Activated CD4-positive, alpha-beta T cell treated with anti-CD3 and anti-CD28 coated beads for 24 hours (primary cell): ENCODE data around the gene OGA.

ENCODE experiments used
- DNase-seq, 2 donors: peaks; one replicate each; pipeline ENCODE4 v3.0.0-alpha.2; 2020; ENCODE audit warnings: low read depth in 2 of 2

The OGA gene

DNA sequence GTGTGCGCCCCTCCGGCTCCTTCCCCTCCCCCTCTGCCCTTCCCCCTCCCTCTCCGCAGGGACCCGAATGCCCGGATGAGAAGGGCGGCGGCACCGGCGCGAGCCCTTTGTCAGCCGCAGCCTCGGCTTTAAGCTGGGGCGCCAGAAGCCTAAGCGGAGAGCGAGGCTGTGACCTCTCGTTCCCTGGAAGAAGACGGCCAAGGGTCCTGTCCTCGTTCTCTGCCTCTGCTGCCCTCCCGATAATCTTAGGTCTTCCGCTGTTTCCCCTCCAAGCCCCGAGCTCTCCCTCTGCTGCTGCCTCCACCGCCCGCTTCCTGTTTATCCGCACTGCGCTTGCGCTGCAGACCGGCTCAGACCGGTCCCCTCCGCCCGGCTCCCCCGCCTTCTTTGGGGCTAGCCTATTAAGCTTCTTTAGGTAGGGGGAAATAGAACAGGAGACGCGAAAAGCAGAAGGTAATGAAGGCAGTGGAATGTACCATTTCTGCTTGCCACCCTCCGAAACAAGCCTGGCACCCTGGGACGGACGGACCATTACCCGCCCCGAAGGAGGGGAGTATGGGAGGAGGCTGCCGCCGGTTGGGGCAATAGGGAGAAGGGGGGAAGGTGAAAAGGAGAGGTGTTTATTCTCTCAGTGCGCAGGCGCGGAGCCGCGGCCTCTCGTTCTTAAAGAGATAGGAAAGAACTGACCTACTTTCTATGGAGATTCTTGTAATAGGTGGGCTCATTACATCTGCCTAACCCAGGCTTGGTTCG is at the start of gene OGA:
TSS of gene OGA (minus strand) at position 326 of the 753 bp plus-strand sequence. CDS start 422 bp downstream, outside the sequence.
- DNase-seq = peak; percentile 92 to 96

DNA sequence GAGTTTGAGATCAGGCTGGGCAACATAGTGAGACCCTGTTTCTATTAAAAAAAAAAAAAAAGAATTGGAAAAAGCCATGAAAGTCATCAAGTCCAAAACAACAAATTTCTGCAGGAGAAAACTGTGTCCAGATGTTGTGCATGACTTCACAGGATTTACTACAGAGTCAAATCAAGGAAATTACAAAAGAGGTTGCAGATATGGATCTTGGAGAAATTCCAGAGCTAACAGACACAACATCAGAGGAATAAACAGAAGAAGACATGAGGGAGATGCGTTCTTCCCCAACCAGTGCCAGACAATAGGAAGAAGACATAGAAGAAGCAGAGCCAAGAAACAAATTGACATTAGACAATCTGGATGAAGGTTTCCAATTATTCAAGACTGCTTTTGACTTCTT is 49.7 kb upstream of the OGA start:
- no peak for DNase-seq

DNA sequence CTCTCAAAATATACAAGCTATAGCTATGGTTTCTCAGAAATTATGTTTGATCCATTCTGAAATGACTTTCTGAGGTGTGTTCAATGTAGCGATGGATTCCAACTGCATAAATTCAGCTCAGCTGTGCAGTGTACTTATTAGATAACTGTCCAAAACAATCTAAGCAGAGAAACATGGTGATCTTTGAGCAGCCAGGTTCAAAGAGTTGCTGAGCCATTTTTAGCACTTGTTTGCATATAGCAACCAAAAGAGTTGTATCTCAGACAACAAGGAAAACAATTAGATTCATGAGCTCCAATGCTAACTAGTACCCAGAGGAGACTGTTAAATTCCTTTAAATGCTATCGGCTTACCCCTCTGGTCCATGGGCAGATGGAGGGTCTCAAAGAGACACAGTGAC is 41.3 kb upstream of the OGA start:
- DNase-seq = no peak

DNA sequence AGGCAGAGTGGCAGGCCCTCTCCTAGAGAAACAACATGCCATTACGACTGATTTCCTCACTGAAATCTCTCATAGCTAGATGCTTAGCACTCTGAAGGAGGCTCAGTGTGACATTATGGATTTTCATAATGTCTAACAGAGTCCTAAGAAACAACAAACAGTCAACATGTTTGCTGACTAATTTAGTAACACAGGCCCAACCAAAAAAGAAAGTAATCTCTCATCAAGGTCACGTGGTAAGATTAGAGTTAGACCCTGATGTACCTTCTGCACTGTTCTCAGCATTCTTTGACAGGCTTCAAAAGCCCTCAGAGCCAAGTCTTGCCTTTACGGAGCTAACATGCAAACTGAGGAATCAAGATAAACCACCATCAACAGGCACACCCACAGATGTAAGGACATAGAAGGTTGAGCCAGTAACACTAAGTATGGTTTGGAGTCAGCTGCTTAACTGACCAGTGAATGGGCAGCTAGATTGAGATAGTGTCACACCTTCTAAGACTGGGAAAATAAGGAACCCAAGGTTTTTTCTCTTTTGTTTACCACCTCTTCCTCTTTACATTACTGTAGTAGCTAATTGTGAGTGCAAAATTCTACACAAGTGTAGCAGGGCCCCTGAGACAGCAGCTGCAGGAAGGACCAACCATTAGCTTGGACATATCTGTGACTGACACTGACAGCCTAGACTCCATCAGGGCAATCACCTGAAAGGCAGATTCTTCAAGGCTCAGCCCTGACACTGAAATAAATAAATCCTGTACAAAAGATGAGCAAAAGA is 40.7 kb upstream of the OGA start:
- no peak for DNase-seq

DNA sequence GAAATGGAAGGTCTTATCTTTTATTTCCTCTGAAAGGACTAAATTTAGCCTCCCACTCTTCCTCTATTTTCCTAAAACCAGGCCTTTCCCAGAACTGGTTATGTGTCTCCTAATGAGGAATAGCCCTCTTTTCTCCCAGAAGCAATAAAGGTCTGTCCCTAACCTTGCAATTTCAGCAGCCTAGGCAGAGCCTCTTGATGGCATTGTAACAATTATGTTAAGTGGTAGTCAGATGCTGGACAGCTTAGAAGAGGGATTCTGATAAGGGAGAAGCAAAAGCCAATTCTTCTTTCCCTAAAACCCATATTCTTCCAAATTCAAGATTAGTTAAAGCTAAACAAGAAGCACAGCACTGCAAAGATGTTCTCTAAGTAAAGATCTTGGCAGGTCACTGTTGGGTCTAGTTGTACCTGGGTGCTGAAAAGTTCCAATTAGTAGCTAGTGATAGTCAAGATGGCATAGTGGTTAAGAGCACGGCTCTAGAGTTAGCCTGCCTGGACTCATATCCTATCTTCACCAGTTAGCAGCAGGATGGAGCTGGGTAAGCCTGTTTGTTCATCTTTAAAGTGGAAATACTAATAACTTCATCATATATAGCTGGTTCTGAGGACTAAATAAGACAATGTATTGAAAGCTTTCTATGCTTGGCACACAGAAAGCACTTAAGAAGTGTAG is 39.7 kb upstream of the OGA start:
- no peak for DNase-seq

DNA sequence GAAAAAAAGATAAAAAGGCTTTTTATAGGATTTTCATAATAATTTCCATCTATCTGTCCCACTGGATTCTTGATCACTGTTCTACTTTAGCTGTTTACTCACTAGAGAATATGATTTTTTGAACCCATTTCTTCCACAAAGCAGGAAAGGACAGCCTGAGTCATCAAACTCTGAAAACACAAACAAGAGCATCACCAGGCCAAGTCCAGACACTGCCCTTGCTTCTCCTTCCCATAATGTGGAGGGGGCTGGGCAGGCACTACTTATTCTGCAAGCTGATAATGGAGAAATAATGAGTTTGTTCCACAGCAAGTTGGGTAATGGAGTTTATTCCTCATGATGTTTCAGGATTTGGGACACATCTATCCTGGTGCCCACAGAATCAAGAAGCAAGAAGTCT is 38.4 kb upstream of the OGA start:
- DNase-seq = no peak

DNA sequence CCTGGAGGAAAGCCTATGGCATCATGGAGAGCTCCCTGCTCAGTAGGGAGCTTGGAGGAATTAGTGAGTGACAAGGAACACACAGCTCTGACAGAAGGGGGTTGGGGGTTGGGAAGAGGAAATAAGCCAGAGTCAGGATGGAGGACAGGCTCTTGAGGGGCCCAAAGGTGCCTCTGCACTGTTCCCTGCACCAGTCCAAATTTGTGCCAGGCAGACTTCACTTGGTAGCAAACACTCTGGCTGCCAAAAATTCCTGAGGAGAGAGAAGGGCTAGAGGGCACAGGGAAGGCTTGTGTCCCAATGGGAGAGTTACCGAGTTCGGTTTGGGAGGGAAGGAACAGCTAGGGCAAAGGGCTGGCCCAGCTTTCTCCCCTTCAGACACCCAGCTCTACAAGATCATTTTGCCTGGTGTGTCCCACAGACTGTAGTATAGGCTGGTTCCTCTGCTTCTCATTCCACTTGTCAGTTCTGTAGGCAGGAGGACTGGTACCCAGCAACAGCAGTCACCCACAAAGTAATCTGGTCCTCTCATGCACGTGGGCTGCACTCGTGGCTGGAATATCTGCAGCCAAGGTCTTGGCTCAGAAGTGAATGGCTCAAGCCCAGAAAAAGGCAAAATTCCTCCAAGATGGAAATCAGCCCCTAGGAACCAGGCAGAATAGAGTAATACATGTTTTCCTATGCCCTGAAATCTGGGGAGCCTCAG is 33.3 kb upstream of the OGA start:
- no peak for DNase-seq

DNA sequence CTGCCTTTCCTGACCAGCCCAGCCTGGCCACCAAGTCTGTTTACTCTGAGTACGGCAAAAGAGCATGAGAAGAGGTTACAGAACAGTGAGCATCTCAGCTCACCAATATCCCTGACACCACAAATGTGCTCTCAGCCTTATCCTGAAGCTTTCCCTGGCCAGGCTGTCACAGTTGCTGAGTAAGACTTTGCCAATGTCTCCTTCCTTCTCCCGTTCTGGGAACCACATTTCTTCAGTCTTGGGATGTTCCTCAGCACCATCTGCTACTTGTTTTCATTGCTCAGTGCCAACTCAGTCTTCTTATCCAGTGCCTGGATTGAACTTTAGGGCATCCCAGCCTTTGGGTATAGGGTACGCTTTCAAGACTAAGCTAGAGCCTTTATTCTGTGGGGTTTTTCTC is 32.5 kb upstream of the OGA start:
- DNase-seq = no peak

DNA sequence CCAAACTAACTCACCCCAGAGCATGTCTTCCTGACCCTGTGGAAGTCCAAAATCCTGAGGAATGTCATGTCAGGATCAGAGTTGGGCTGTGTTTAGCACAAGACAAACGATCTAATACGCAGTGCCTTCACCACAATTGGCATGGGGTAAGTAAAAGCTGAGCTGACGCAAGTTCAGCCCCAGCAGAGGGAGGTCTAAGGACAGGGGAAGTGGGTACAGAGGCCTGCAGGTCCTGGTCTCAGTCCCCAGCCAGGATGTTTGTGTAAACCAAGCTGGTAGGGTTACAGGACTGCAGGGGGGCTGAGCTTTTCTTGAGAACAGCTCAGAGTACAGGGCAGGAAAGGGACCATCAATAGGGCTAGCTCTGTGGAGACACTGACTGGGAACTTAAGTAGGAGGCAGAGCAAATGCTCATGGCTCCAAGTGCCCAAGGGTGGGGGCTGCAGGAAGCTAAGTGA is 30.7 kb upstream of the OGA start:
- no peak for DNase-seq

DNA sequence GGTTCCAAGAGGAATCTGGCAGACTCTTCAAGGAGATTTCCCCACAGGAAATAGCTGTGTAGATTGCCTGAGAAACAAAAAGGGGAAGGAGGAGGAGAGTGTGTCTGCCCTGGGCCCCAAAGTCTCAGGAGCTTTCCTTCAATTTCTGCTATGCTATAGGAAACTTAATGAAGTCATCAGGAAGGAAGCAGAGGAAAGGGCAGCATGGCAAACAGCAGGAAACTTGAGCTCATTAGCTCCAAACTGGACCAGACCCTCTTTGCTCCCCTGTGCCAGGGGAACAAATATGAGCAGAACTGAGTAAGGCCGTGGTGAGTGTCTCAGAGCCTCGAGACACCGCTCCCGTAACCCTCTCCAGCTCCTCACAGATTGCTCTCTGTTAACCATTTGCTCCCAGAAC is 30.2 kb upstream of the OGA start:
- no peak for DNase-seq

DNA sequence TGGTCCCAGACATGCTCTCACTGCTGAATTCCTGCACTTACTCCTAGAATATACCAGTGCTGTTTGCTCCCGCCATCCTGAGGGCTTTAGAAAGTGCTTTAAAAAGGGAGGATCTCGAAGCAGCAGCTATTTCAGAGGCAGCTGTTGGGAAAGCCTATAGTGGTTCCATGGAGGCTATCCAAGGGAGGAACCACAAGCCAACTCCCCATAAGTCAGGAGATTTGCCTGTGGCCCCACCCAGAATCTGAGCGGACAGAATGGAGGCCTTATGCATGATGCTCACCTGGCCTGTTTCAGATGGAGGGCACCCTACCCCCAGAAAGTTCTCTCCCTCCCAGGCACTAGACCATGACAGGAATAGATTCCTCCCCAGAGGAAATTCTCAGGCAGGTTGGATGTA is 27.6 kb upstream of the OGA start:
- no peak for DNase-seq

DNA sequence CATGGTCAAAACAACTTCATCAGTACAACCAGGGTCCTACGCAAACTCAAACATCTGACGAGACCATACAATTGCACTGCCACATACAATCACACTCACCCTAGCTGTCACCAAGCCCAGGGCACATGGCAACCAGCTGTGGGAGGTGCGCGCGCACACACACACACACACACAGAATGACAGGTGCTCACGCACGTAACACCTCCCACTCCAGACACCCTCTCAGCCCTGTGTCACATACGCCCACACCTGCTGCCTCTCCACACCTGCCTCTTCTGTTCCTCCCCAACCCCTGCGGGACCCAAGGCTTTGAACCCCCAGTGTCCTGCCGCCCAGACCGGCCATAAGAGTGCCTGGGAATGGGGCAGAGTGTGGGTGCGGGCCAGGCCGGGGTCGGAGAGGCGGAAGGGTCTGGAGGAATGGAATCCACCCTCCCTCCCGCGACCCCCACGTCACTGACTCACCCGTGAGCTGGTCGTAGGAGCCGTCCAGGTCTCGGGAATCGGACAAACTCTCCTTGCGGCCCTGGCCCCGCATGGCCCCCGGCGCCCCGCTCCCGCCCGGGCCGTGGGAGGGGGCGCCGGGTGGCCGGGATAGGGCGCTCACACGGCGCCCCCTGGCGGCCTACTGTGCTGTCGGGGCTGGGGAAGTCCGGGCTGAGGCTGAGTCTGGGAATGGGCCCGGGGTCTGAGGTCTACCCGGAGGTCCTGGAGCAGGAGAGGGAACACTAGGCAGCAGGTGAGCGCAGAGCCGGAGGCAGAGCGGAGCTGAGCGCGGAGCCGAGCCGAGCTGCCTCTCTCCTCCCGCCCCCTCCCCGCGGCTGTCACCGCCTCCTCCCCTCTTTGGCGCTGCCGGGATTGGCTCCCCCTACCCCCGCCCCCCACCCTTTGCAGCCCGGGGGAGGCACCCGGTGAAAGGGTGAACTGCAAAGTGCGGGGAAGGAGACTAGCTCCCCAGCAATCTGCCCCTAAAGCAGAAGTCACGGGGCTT is 25.1 kb upstream of the OGA start, which contains the start of gene KCNIP2:
TSS of gene KCNIP2 (minus strand) at position 769 of the 990 bp plus-strand sequence. CDS start at position 537, 232 bp downstream.
- peak in 1 of 2 donors; percentile 38 for DNase-seq

DNA sequence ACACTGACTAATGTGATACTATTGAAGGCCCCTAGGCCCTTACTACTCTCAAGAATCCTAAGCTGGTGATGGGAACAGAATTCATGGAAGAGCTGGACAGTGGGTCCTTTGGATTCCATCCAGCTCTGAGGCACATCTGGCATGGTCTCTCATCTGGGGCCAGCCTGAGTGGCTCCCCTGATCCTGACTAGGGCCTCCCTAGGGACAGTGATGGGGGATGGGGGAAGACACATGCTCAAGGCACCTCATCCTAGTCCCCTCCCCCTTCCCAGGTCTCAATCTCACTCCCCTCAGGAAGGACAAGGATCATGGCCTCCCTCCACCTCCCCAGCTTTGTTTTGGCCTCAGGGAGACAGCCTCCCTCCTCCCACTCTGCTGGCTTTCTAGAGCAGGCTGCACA is 23.6 kb upstream of the OGA start:
- no peak for DNase-seq

DNA sequence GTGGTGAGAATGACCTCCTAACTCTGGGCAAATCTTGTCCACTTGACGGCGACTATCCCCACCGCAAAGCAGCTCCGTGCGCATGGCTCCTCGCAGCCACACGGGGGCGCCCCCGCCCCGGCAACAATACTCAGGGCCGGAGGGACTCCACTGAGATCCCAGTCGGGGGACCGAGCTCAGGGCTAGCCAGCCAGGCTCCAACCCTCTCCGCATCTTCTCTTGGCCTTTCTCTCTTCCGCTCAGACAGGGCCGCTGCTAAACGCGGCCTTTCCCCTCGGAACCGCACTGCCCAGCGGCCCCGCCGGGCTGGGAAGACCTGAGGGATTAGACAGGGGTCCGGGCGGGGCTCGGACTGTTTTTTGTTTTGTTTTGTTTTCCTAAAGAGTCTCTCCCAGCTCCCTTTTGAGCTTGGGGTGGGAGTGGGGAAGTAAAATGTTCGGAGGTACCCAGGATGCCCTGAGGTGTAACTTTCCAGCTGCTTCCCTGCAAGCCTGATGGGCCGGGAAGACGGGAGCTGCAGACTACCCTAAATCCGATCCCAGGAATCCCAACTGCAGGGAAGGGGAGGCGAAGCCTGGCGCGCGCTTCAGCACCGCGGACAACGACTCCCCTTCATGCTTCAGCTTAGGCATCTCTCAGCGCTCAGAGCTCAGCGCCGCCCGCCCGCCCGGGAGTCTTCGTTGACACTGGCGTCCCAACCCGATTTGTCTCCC is 22.7 kb upstream of the OGA start:
- DNase-seq = peak; percentile 52 to 72

DNA sequence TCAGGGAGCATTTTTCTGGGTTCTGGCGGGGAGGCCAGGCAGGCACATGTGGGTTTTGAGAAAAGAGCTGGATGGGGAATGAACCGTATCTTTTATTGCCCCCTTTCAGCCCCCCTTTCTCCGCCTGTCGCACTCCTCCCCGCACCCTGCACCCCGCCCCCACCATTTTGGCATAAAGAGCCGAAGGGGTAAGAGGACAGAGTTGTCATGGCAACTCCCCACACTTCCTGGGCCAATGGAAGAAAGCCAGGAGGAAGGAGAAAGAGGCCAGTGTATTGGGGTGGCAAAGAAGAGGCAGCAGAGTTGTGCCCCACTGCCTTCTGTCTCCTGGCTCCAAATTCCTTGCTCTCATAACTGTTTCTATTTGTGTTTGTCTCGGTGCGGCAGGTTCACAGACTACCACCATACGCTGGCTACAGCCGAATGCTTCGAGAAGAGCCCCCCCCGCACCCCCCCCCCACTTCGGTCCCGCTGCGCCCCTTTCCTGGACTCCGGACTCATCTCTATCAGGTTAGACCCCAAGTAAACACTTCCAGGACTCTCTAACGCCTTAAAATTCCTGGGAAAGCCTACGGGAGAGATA is 21.9 kb upstream of the OGA start:
- no peak for DNase-seq

DNA sequence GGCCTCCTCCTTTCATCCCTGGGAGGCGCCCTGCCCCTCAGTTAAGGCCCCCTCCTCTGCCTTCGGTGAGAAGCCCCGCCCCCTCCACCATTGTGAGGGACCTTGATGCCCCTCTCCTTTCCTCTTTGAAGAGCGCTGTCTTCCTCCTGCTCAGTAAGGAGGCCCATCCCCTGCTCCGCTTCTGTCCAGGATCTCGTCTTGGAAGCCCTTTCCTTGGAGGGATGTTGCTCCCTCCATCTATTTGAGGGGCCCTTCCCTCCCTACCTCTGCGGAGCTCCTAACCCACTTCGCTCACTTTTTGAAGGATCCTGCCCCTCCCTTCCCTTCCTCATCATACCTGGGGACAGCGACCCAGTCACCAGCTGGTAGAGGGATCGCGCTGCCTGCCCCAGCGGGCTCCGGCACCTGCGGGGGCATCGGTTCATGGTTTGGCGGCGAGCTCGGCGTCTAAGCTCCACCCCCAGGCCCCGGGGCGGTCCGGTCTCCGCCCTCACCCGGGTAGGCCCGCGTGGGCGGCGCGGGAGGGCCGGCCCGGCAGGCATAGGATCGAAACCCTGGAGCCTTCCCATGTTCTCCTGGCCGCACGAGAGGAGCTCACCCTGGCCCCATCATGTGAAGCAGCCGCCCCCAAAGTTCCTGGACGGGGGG is 21.3 kb upstream of the OGA start:
- DNase-seq = peak; percentile 36 to 50

DNA sequence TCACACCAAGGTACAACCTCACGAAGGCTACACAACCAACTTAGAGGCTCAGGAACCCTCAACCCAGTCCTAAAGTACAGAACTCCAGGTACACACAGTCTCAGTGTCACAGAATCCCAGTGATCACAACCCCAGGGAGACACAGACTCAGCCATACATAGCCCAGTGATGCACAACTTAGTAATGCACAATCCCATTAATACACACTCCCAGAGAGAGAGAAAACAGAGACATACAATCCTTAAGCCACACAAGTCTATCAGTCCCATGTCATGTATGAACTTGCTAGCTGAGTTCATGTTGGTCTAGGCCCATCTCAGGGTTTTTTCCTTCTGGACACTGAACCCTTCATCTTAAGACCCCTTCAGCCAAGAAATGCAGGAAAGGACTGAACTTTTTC is 20.8 kb upstream of the OGA start:
- DNase-seq = no peak

DNA sequence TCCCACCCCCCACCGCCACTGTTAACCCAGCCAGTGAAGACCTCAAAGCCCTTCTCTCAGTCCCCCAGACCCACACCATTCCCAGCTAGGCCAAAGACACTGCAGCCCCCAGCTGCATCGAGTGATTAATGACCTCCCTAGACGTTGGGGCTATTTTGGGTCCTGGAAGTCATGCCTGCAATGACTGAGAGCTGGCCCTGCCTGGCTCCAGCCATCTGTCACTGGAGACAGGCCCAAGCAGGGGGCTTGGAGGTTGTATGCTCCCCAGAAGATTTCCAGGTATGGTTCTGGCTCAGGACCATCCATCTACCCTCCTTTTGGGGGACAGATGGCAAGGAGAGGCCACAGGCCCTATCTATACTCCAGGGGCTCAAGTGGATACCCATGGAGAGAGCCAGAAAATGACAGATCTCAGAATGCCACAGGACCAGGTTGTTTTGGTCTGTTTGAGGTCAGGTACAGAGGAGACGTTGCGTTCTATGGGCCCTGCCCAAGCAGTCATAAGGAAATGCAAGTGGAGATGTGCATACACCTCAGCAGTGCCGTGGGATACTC is 20.2 kb upstream of the OGA start:
- DNase-seq = no peak

DNA sequence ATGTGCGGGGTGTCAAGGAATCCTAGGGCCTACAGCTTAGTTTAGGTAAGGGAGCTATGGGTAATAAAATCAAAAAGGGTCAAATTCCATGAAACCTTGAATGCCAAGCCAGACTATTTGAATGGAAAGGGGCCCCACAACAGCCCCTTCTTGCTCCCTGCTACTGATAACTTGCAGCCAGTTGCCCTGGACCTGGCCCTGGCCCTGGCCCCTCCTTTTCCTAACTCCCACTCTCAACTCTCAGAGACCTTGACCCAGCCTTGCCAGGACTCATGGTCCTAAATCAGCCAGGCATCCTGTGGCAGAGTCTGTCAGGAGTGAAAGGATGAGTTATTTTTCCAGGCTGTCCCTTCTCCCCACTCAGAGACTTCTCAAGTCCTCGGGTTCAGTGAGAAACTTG is 19.5 kb upstream of the OGA start:
- DNase-seq = no peak
